ENCODE data around the gene SEPTIN3. TPM values are rescaled to one million over a fixed set of nuclear protein-coding genes. Genes with fewer than 3 reads are reported as not detected.

SEPTIN3 gene
- total RNA-seq, 1 donor, result under 0.01 TPM

DNA sequence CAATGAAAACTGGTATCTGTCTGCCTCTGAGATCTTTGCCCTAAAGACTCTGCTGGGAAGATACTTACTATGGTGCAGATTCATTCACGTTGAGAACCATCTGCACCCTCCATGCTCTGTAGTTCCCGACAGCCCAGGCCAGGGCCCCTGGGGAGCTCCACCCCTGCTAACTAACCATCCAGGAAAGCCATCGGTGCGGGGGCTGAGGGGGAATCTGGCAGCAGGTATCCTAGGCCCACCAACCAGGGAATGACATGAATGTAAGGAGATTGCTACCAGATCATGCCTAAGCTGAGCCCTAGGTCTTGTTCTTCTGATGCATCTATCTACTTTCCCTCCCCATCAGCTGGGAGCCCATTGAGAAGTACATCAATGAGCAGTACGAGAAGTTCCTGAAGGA, 18.0 kb downstream of the SEPTIN3 start:
- no peak overlapping the region for H3K4me3 ChIP-seq (ENCODE audit: low read depth, low read length)
- no peak for DNase-seq (ENCODE audit: low read depth)
- TF ChIP-seq, protein P1, sequence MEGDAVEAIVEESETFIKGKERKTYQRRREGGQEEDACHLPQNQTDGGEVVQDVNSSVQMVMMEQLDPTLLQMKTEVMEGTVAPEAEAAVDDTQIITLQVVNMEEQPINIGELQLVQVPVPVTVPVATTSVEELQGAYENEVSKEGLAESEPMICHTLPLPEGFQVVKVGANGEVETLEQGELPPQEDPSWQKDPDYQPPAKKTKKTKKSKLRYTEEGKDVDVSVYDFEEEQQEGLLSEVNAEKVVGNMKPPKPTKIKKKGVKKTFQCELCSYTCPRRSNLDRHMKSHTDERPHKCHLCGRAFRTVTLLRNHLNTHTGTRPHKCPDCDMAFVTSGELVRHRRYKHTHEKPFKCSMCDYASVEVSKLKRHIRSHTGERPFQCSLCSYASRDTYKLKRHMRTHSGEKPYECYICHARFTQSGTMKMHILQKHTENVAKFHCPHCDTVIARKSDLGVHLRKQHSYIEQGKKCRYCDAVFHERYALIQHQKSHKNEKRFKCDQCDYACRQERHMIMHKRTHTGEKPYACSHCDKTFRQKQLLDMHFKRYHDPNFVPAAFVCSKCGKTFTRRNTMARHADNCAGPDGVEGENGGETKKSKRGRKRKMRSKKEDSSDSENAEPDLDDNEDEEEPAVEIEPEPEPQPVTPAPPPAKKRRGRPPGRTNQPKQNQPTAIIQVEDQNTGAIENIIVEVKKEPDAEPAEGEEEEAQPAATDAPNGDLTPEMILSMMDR (IDR thresholded peaks at IDR 0.05; ENCODE audit: insufficient read depth, low read depth, low read length), result no peak

DNA sequence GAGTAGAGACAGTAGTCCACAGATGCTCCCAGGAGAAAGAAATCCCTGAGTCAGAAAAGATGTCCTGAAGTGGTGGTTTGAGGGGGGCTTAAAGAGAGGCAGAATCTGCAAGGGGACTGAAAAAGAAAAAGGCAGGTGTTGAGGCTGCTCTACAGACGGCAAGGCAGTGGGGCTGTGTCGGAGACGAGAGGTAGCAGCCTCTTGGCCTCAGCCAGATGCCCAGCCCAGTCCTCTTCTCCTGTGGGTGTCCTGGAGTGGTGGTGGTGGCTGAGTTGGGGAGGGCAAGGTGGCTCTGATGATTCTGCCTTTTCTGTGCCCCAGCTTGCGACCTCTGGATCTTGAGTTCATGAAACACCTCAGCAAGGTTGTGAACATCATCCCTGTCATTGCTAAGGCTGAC, 20.0 kb downstream of the SEPTIN3 start:
- TF ChIP-seq, protein P1 (IDR thresholded peaks at IDR 0.05; ENCODE audit: insufficient read depth, low read depth, low read length), result no peak
- H3K4me3 ChIP-seq (ENCODE audit: low read depth, low read length), result no peak overlapping the region
- no peak for DNase-seq (ENCODE audit: low read depth)

DNA sequence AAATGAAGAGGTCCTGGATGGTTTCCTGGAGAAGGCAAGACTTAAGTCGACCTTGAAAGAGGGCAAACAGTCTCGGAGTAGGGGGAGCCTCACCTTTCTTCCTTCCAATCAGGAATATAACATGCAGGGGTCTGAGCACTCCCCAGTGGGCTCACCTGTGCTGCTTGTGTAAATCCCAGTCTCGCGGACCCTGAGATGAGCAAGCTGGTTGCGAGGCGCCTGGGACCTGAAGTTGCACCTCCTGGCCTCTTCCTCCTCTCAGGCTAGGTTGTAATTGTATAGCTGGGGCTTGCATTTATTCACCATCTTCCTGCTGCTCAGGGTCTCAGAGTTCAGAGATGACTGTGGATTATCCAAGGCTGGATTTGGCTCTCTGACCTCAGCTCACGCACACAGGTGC, 21.9 kb downstream of the SEPTIN3 start:
- TF ChIP-seq, protein P1 (IDR thresholded peaks at IDR 0.05; ENCODE audit: insufficient read depth, low read depth, low read length), result no peak
- no peak overlapping the region for H3K4me3 ChIP-seq (ENCODE audit: low read depth, low read length)
- no peak for DNase-seq (ENCODE audit: low read depth)

DNA sequence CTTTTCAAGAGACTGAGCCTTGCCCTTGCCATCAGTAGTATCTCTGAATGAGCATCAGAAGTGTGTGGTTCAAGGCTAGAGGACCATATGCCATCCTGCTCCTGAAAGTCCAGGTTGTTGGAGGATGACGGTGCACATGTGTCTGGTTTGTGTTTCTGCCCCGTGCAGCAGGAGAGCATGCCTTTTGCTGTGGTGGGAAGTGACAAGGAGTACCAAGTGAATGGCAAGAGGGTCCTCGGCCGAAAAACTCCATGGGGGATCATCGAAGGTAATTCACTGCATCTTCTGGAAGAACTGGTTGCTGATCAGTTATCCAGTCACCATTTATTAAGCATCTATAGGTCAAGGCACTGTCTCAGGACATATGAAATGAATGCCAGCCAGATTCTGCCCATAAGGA, 23.3 kb downstream of the SEPTIN3 start:
- TF ChIP-seq, protein P1 (IDR thresholded peaks at IDR 0.05; ENCODE audit: insufficient read depth, low read depth, low read length), result no peak
- no peak for DNase-seq (ENCODE audit: low read depth)
- H3K4me3 ChIP-seq (ENCODE audit: low read depth, low read length), result no peak overlapping the region

DNA sequence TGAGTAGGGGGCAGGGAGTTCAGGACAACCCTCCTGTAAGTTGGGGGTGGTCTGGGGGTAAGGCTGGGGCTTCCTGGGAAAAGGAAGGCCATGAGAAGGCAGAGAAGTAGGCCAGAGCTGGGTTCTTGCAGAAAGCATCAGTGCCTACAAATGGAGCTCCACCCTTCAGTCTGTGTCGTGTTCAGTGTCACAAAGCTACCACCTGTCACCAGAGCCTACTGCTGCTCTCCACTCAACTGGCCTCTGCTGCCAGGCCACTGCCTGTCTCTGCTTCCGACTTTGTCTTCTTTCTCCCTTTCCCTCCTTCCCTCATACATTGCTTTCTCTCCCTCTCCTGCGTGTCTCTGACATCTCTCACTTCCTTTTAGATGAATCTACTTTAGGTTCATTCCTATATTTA, 26.0 kb downstream of the SEPTIN3 start:
- TF ChIP-seq, protein P1 (IDR thresholded peaks at IDR 0.05; ENCODE audit: insufficient read depth, low read depth, low read length), result no peak
- H3K4me3 ChIP-seq (ENCODE audit: low read depth, low read length), result no peak overlapping the region
- DNase-seq (ENCODE audit: low read depth), result no peak

DNA sequence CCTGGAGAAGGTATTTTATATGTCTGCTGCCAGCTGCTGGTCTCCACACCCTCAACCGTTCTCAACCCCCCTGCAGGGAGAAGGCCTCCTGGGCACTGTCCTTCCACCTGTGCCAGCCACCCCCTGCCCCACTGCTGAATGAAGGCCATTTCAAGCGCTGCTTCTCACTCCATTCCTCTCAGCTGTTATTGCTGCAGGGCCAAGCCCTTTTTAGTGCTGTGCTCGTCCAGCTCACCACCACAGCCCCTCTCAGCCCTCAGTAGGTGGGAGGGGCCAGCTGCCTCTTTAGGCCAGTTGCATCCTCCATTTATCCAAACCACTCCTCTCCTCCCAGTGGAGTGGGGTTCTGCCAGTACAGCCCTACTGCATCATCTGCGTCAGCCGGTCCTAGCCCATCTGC, 27.6 kb downstream of the SEPTIN3 start:
- H3K4me3 ChIP-seq (ENCODE audit: low read depth, low read length), result no peak overlapping the region
- DNase-seq (ENCODE audit: low read depth), result no peak
- TF ChIP-seq, protein P1 (IDR thresholded peaks at IDR 0.05; ENCODE audit: insufficient read depth, low read depth, low read length), result no peak

Data from fibroblast of villous mesenchyme (primary cell).